Gastroesophageal sphincter (tissue), 4 donors: ENCODE measurements around the gene RNF26. TPM values are rescaled to one million over a fixed set of nuclear protein-coding genes. Genes with fewer than 3 reads are reported as not detected.

Experiments used
- ATAC-seq: fragments of 150-250 bp; one replicate; pipeline ENCODE4 v1.9.1; 2016; ENCODE audit warnings: mild to moderate bottlenecking, moderate library complexity
- H3K27ac ChIP-seq, 4 donors: fragments of 200-600 bp; sonication (generic) in 3 of 4; 1 replicate in 3 of 4; 2 replicates in 1 of 4; pipeline ENCODE4 v1.5.1; 2016 to 2019
- H3K27me3 ChIP-seq: fragments of 200-600 bp; sonication (generic); one replicate; pipeline ENCODE4 v1.5.1; 2019
- H3K36me3 ChIP-seq, 2 donors: fragments of 200-600 bp; sonication (generic); one replicate each; pipeline ENCODE4 v1.5.1; 2019; ENCODE audit warnings: control low read depth in 1 of 2
- H3K4me1 ChIP-seq, 3 donors: fragments of 200-600 bp; sonication (generic); 1 replicate in 2 of 3; 2 replicates in 1 of 3; pipeline ENCODE4 v1.5.1; 2016 to 2019; ENCODE audit warnings: control low read depth in 2 of 3
- H3K4me3 ChIP-seq, 2 donors: fragments of 200-600 bp; sonication (generic); one replicate each; pipeline ENCODE4 v1.5.1; 2019; ENCODE audit warnings: mild to moderate bottlenecking in 1 of 2, moderate library complexity in 1 of 2
- H3K9me3 ChIP-seq, 3 donors: fragments of 200-600 bp; sonication (generic); one replicate each; pipeline ENCODE4 v1.5.1; 2017 to 2019; ENCODE audit warnings: control low read depth in 2 of 3
- CTCF ChIP-seq, 4 experiments: fragments of 200-600 bp in 2 of 4; fragments of 450-650 bp in 2 of 4; sonication (generic) in 1 of 4; IDR thresholded peaks; one replicate each; pipeline ENCODE4 v1.5.1; 2017 to 2019; ENCODE audit warnings: antibody characterized with exemption in 4 of 4, mild to moderate bottlenecking in 2 of 4, moderate library complexity in 2 of 4
- EP300 ChIP-seq: sonication (generic); formaldehyde crosslinking; IDR thresholded peaks from one replicate; pipeline ENCODE4 v1.6.1; 2017; ENCODE audit warnings: antibody characterized with exemption, mild to moderate bottlenecking
- POLR2A ChIP-seq, 2 donors: fragments of 450-650 bp; IDR thresholded peaks; one replicate each; pipeline ENCODE4 v1.6.1; 2017; ENCODE audit warnings: antibody characterized with exemption in 2 of 2, mild to moderate bottlenecking in 2 of 2, moderate library complexity in 1 of 2
- POLR2AphosphoS5 ChIP-seq: sonication (generic); formaldehyde crosslinking; IDR thresholded peaks from one replicate; pipeline ENCODE4 v1.6.1; 2017; ENCODE audit warnings: antibody characterized with exemption
- WGBS, 2 donors: methylation state at CpG; one replicate each; pipeline ENCODE4 v1.1.5; 2018; ENCODE audit warnings: low coverage in 1 of 2; 5-methylcytosine and 5-hydroxymethylcytosine counted together
- total RNA-seq, 4 donors: library from RNA; depleted of rRNA; stranded (reverse); fragments of >200 nt; gene quantifications; one replicate each; pipeline ENCODE4 v1.1.0, GENCODE V29; 2016

RNF26 gene
- total RNA-seq, 4 donors from 2014 or later: 13.0 to 39.6 (median 17.1) TPM

DNA sequence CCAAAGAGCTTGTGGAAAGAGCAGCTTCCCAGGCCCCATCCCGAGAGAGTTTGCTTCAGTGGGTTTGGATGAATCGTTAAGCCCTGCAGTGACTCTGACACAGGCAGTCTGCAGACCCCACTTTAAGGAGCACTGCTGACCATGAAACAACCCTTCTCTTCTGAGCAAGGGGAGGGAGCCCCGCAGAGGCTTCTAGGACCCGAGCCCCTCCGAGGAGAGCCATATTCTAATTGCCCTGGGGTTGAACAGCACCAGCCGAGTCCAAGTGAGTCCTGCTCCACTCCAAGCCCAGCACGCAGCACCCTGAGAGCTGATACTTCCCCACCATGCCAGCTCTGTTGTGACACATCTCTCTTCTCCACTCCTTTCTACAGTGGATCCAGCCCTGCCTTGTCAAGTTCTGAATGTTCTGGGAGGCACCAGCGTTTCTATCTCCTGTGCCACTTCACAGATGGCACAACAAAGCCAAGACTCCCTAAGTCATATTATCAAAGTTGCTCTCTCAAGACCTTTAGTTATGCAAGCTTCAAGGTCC lies 36.8 kb downstream of the RNF26 start:
- Histone ChIP-seq H3K9me3 (no peaks in the 10 kb centered on the region), H3K36me3 (no peaks in the 10 kb centered on the region), H3K27me3 (no peaks in the 10 kb centered on the region), H3K4me1 (peaks cover 12 to 100% (median 72%) of the 10 kb centered on the region in 3 donors), H3K4me3 (no peak overlapping the region), H3K27ac (peak overlapping the region; percentile 2 to 97 (median 86))
- ATAC-seq: no peak
- TF ChIP-seq EP300 (no peak), CTCF (IDR thresholded peaks at IDR 0.05) (no peak), POLR2A (IDR thresholded peaks at IDR 0.05) (no peak), POLR2AphosphoS5 (no peak)
- WGBS, 2 donors: 83 to 84% methylated on average over 1 to 4 of the region's 8 CpGs

GRCh38 chr11:119371778-119372182 lies 37.5 kb downstream of the RNF26 start:
- WGBS, 2 donors: 45 to 60% methylated on average over 5 to 6 of the region's 8 CpGs
- Histone ChIP-seq H3K27ac (peak overlapping the region in 3 of 4 donors; percentile 76 to 97 (median 96)), H3K4me1 (peaks cover 12 to 100% (median 74%) of the 10 kb centered on the region in 3 donors), H3K27me3 (no peaks in the 10 kb centered on the region), H3K36me3 (no peaks in the 10 kb centered on the region), H3K4me3 (no peak overlapping the region), H3K9me3 (no peaks in the 10 kb centered on the region)
- TF ChIP-seq CTCF (IDR thresholded peaks at IDR 0.05): peak in 2 of 4 experiments; percentile 24 to 43
- TF ChIP-seq POLR2A (IDR thresholded peaks at IDR 0.05): no peak
- peak; percentile 57 for TF ChIP-seq POLR2AphosphoS5
- TF ChIP-seq EP300: no peak
- no peak for ATAC-seq

- Histone ChIP-seq H3K4me1 (peaks cover 9 to 100% (median 67%) of the 10 kb centered on the region in 3 donors), H3K9me3 (no peaks in the 10 kb centered on the region), H3K27me3 (no peaks in the 10 kb centered on the region), H3K27ac (peak overlapping the region in 3 of 4 donors; percentile 76 to 97 (median 96)), H3K36me3 (no peaks in the 10 kb centered on the region), H3K4me3 (no peak overlapping the region)
- WGBS, 2 donors: 60 to 100% methylated on average over 1 of the region's 26 CpGs
- no peak for TF ChIP-seq CTCF (IDR thresholded peaks at IDR 0.05)
- no peak for TF ChIP-seq EP300
- no peak for TF ChIP-seq POLR2A (IDR thresholded peaks at IDR 0.05)
- no peak for TF ChIP-seq POLR2AphosphoS5
- ATAC-seq: no peak
Measured at GRCh38 chr11:119372260-119373058, 38.1 kb downstream of the RNF26 start.

- WGBS, 2 donors: 67 to 88% methylated on average over 2 to 3 of the region's 23 CpGs
- H3K4me3 ChIP-seq: no peak overlapping the region
- H3K27me3 ChIP-seq: no peaks in the 10 kb centered on the region
- peaks cover 1 to 95% (median 59%) of the 10 kb centered on the region in 3 donors for H3K4me1 ChIP-seq
- no peaks in the 10 kb centered on the region for H3K36me3 ChIP-seq
- ATAC-seq: no peak
- H3K9me3 ChIP-seq: no peaks in the 10 kb centered on the region
- H3K27ac ChIP-seq: peak overlapping the region in 3 of 4 donors; percentile 92 to 97 (median 96)
- no peak for TF ChIP-seq CTCF (IDR thresholded peaks at IDR 0.05)
- TF ChIP-seq EP300: no peak
- TF ChIP-seq POLR2AphosphoS5: no peak
- TF ChIP-seq POLR2A (IDR thresholded peaks at IDR 0.05): no peak
Measured at GRCh38 chr11:119373059-119373920, 39.0 kb downstream of the RNF26 start.
